H9 (cell line): ENCODE measurements around the gene MTURN. TPM values are rescaled to one million over a fixed set of nuclear protein-coding genes. Genes with fewer than 3 reads are reported as not detected.

Experiments used
- DNase-seq: peaks from one replicate; pipeline ENCODE4 v3.0.0-alpha.2; 2017
- H2AFZ ChIP-seq: one replicate; pipeline ENCODE4 v1.6.1; 2013; ENCODE audit warnings: mild to moderate bottlenecking, low read length, control low read depth, moderate library complexity
- H2AK5ac ChIP-seq: 2 replicates; pipeline ENCODE4 v1.6.1; 2013; ENCODE audit warnings: low read length, control low read depth, mixed read lengths; ENCODE audit not compliant: insufficient read length
- H2BK120ac ChIP-seq: one replicate; pipeline ENCODE4 v1.6.1; 2013; ENCODE audit warnings: low read depth, mild to moderate bottlenecking, low read length, control low read depth, inconsistent platforms; ENCODE audit not compliant: poor library complexity, severe bottlenecking
- H2BK12ac ChIP-seq: 2 replicates; pipeline ENCODE4 v1.6.1; 2013; ENCODE audit warnings: low read length, control low read depth, mixed read lengths, low read depth; ENCODE audit not compliant: insufficient read length
- H2BK15ac ChIP-seq: 2 replicates; pipeline ENCODE4 v1.6.1; 2013; ENCODE audit warnings: low read depth, low read length, control low read depth
- H2BK20ac ChIP-seq: one replicate; pipeline ENCODE4 v1.6.1; 2013; ENCODE audit warnings: low read depth, mild to moderate bottlenecking, low read length, control low read depth, inconsistent platforms; ENCODE audit not compliant: poor library complexity, severe bottlenecking
- H2BK5ac ChIP-seq: 2 replicates; pipeline ENCODE4 v1.6.1; 2013; ENCODE audit warnings: low read length, control low read depth, mixed read lengths; ENCODE audit not compliant: insufficient read length
- H3K14ac ChIP-seq: 2 replicates; pipeline ENCODE4 v1.6.1; 2013; ENCODE audit warnings: low read length, control low read depth; ENCODE audit not compliant: insufficient read depth
- H3K18ac ChIP-seq: 2 replicates; pipeline ENCODE4 v1.6.1; 2013; ENCODE audit warnings: low read depth, mild to moderate bottlenecking, mixed read lengths, low read length, control low read depth; ENCODE audit not compliant: insufficient read length
- H3K23ac ChIP-seq: 2 replicates; pipeline ENCODE4 v1.6.1; 2013; ENCODE audit warnings: low read length, control low read depth, mixed read lengths, low read depth; ENCODE audit not compliant: insufficient read length
- H3K23me2 ChIP-seq: 2 replicates; pipeline ENCODE4 v1.6.1; 2013; ENCODE audit warnings: low read depth, mild to moderate bottlenecking, mixed read lengths, low read length, control low read depth; ENCODE audit not compliant: insufficient read length, poor library complexity, severe bottlenecking
- H3K27ac ChIP-seq: 2 replicates; pipeline ENCODE4 v1.5.1; 2013; ENCODE audit warnings: low read length, control low read depth, mixed read lengths, low read depth; ENCODE audit not compliant: insufficient read length
- H3K27me3 ChIP-seq: 2 replicates; pipeline ENCODE4 v1.6.1; 2013; ENCODE audit warnings: low read length, control low read depth, inconsistent platforms; ENCODE audit not compliant: insufficient read depth
- H3K4ac ChIP-seq: 2 replicates; pipeline ENCODE4 v1.6.1; 2013; ENCODE audit warnings: low read depth, mild to moderate bottlenecking, control low read depth, inconsistent platforms, low read length, moderate library complexity
- H3K4me1 ChIP-seq: 2 replicates; pipeline ENCODE4 v1.6.1; 2013; ENCODE audit warnings: low read length, control low read depth, inconsistent platforms; ENCODE audit not compliant: insufficient read depth
- H3K4me2 ChIP-seq: 2 replicates; pipeline ENCODE4 v1.6.1; 2013; ENCODE audit warnings: low read length, control low read depth, mixed read lengths; ENCODE audit not compliant: insufficient read length, insufficient read depth
- H3K56ac ChIP-seq: 2 replicates; pipeline ENCODE4 v1.6.1; 2013; ENCODE audit warnings: low read depth, mild to moderate bottlenecking, mixed read lengths, low read length, control low read depth; ENCODE audit not compliant: insufficient read length
- H3K79me1 ChIP-seq: 2 replicates; pipeline ENCODE4 v1.6.1; 2013; ENCODE audit warnings: low read depth, mild to moderate bottlenecking, moderate library complexity, low read length, control low read depth, inconsistent platforms; ENCODE audit not compliant: insufficient read depth, poor library complexity, severe bottlenecking
- H3K79me2 ChIP-seq: 2 replicates; pipeline ENCODE4 v1.6.1; 2013; ENCODE audit warnings: low read length, control low read depth, inconsistent platforms; ENCODE audit not compliant: insufficient read depth
- H3K9ac ChIP-seq: 2 replicates; pipeline ENCODE4 v1.6.1; 2013; ENCODE audit warnings: low read length, control low read depth, mixed read lengths; ENCODE audit not compliant: insufficient read length; ENCODE audit errors: extremely low read depth
- H3K9me3 ChIP-seq: one replicate; pipeline ENCODE4 v1.6.1; 2013; ENCODE audit warnings: low read depth, low read length, inconsistent platforms; ENCODE audit not compliant: control insufficient read depth
- H3T11ph ChIP-seq: one replicate; pipeline ENCODE4 v1.6.1; 2013; ENCODE audit warnings: mild to moderate bottlenecking, low read length, control low read depth, inconsistent platforms
- H4K20me1 ChIP-seq: one replicate; pipeline ENCODE4 v1.6.1; 2013; ENCODE audit not compliant: control insufficient read depth, insufficient read length, insufficient read depth
- H4K5ac ChIP-seq: 2 replicates; pipeline ENCODE4 v1.6.1; 2013; ENCODE audit warnings: low read depth, mild to moderate bottlenecking, mixed read lengths, low read length, control low read depth; ENCODE audit not compliant: insufficient read length
- H4K8ac ChIP-seq: replicated peaks from 2 replicates; pipeline ENCODE4 v1.6.1; 2013; ENCODE audit warnings: low read length, control low read depth, mixed read lengths, low read depth; ENCODE audit not compliant: insufficient read length
- H4K91ac ChIP-seq: 2 replicates; pipeline ENCODE4 v1.6.1; 2013; ENCODE audit warnings: low read depth, mild to moderate bottlenecking, moderate library complexity, mixed read lengths, low read length, control low read depth; ENCODE audit not compliant: insufficient read length
- H3K27ac Mint-ChIP-seq, 3 experiments: 2 replicates in 2 of 3; 3 replicates in 1 of 3; pipeline ENCODE4 v1.8.0; 2020 to 2021; ENCODE audit warnings: mixed read lengths in 3 of 3, mild to moderate bottlenecking in 1 of 3, moderate library complexity in 1 of 3
- H3K27me3 Mint-ChIP-seq: 2 replicates; pipeline ENCODE4 v1.8.0; 2021; ENCODE audit warnings: low read depth, mild to moderate bottlenecking, moderate library complexity, mixed read lengths
- H3K36me3 Mint-ChIP-seq, 3 experiments: 2 replicates in 2 of 3; 3 replicates in 1 of 3; pipeline ENCODE4 v1.8.0; 2020 to 2021; ENCODE audit warnings: low read depth in 3 of 3, mixed read lengths in 3 of 3; ENCODE audit not compliant: insufficient read depth in 1 of 3
- H3K4me1 Mint-ChIP-seq, 2 experiments: 2 replicates each; pipeline ENCODE4 v1.8.0; 2020; ENCODE audit warnings: mixed read lengths in 2 of 2
- H3K4me3 Mint-ChIP-seq, 2 experiments: 2 replicates in 1 of 2; 3 replicates in 1 of 2; pipeline ENCODE4 v1.8.0; 2020 to 2021; ENCODE audit warnings: mild to moderate bottlenecking in 2 of 2, mixed read lengths in 2 of 2, moderate library complexity in 1 of 2
- H3K9me3 Mint-ChIP-seq, 2 experiments: 2 replicates in 1 of 2; 3 replicates in 1 of 2; pipeline ENCODE4 v1.8.0; 2020; ENCODE audit warnings: mild to moderate bottlenecking in 2 of 2, mixed read lengths in 2 of 2, moderate library complexity in 1 of 2
- total RNA-seq: library from RNA; stranded (reverse); gene quantifications from 2 replicates; pipeline ENCODE4 v1.2.1, GENCODE V29; 2021
- TF ChIP-seq, protein P1 (sequence below): fragments of 200-600 bp; sonication (generic); conservative IDR thresholded peaks from 3 replicates; pipeline ENCODE4 v1.8.0; 2021; ENCODE audit warnings: antibody characterized with exemption, mild to moderate bottlenecking

The MTURN gene
- total RNA-seq, 1 experiment from 2014 or later: 3.4 TPM

DNA sequence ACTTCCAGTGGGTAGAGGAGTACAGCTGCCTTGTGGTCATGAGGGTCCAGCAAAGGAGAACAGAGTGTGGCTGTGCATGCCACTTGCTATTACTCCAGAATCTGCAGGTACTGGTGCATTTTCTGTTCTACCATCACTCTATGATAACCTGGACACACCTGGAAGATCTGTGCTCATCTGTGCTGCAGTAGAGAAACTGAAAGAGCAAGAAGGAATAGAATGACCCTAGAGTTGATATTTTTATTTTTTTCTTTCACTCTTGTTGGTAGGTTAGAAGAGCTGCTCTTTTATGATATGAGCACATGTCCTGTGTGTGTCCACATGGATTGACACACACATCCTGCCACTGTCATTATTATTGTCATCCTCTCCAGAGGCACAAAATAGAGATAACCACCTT lies 48.3 kb upstream of the MTURN start:
- H3K4me1 ChIP-seq: no peaks in the 10 kb centered on the region; the same call in 1 of the 2 replicates
- H3K27ac ChIP-seq: no peak overlapping the region
- H3K4me1 Mint-ChIP-seq: peaks cover 5 to 9% of the 10 kb centered on the region in 2 experiments
- no peak overlapping the region for H2AK5ac ChIP-seq
- H3K4me2 ChIP-seq: no peak overlapping the region
- H3K27me3 ChIP-seq: no peaks in the 10 kb centered on the region
- H2BK120ac ChIP-seq: no peak overlapping the region
- no peaks in the 10 kb centered on the region for H3K23me2 ChIP-seq
- no peak overlapping the region for H3K4me3 Mint-ChIP-seq
- H3K4ac ChIP-seq: no peak overlapping the region
- no peak overlapping the region for H3T11ph ChIP-seq
- H4K8ac ChIP-seq: no peak overlapping the region
- H3K23ac ChIP-seq: no peak overlapping the region
- H2AFZ ChIP-seq: no peak overlapping the region
- no peak overlapping the region for H3K18ac ChIP-seq
- H2BK20ac ChIP-seq: no peak overlapping the region
- no peak overlapping the region for H2BK15ac ChIP-seq
- H3K14ac ChIP-seq: no peak overlapping the region
- no peak overlapping the region for H2BK5ac ChIP-seq
- H4K5ac ChIP-seq: no peak overlapping the region
- H3K79me2 ChIP-seq: no peaks in the 10 kb centered on the region
- no peak overlapping the region for H3K27ac Mint-ChIP-seq
- H3K9me3 ChIP-seq: no peaks in the 10 kb centered on the region
- TF ChIP-seq, protein P1, sequence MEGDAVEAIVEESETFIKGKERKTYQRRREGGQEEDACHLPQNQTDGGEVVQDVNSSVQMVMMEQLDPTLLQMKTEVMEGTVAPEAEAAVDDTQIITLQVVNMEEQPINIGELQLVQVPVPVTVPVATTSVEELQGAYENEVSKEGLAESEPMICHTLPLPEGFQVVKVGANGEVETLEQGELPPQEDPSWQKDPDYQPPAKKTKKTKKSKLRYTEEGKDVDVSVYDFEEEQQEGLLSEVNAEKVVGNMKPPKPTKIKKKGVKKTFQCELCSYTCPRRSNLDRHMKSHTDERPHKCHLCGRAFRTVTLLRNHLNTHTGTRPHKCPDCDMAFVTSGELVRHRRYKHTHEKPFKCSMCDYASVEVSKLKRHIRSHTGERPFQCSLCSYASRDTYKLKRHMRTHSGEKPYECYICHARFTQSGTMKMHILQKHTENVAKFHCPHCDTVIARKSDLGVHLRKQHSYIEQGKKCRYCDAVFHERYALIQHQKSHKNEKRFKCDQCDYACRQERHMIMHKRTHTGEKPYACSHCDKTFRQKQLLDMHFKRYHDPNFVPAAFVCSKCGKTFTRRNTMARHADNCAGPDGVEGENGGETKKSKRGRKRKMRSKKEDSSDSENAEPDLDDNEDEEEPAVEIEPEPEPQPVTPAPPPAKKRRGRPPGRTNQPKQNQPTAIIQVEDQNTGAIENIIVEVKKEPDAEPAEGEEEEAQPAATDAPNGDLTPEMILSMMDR: no peak
- no peak overlapping the region for H2BK12ac ChIP-seq
- peaks cover 0 to 3% (median 0%) of the 10 kb centered on the region in 3 experiments; a peak in 4 of 7 replicates for H3K36me3 Mint-ChIP-seq
- no peaks in the 10 kb centered on the region for H3K9me3 Mint-ChIP-seq
- H4K91ac ChIP-seq: no peak overlapping the region
- H4K20me1 ChIP-seq: no peaks in the 10 kb centered on the region
- no peak overlapping the region for H3K56ac ChIP-seq
- H3K79me1 ChIP-seq: no peaks in the 10 kb centered on the region
- DNase-seq: no peak
- H3K9ac ChIP-seq: no peak overlapping the region
- H3K27me3 Mint-ChIP-seq: no peaks in the 10 kb centered on the region
